NCI-H2029 (cell line): Measurements from ENCODE around the gene TENM4.
"Not testable (repeated sequence)": the region's sequence is repeated elsewhere in the genome, so short reads cannot be mapped to it uniquely, and the experiment has no call there.

Experiments used
- DNase-seq: peaks from one replicate; lab custom pipeline; 2025; lab: John Stamatoyannopoulos, UW

TENM4 gene

GRCh38 chr11:78841456-78842060 is 599.3 kb downstream of the TENM4 start:
- DNase-seq: no peak

DNA sequence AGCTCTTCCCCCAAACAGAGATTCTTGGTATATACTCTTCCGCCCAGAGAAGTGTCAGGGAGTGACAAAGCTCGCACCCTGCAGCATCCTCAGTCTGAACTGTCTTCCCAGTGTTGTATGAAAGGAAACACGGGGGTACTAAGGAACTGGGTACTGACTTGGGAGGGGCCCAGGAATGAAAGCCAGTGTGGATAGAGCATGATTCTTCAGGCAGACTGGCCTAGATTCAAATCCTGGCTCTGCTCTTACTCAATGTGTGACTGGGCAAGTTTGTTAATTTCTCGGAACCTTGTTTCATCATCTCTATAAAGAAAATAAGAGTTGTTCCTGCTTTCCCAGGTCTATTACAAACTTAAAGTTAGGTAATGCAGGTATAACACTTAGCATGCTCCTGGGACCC is 600.2 kb downstream of the TENM4 start:
- DNase-seq: no peak

GRCh38 chr11:78840200-78840599 is 600.6 kb downstream of the TENM4 start:
- no peak for DNase-seq

GRCh38 chr11:78838417-78838816 is 602.4 kb downstream of the TENM4 start:
- peak; percentile 13 for DNase-seq

DNA sequence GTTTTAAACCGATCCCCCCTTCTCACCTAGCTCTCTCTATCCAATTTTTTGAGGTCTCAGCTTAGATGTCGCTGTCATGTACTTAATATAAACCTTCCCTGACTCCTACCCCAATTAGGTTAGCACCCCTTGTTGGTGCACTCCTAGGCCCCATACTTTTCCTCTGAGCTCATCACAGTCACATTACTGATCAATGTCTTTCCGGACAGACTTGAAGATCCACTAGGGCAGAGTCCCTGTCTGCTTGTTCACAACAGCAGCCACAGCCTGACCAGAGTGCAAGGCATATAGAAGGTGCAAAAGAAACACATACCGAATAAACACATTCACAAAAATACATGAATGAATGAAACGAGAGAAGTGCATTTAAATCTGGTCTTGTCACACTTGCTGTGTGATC is 605.2 kb downstream of the TENM4 start:
- no peak for DNase-seq

DNA sequence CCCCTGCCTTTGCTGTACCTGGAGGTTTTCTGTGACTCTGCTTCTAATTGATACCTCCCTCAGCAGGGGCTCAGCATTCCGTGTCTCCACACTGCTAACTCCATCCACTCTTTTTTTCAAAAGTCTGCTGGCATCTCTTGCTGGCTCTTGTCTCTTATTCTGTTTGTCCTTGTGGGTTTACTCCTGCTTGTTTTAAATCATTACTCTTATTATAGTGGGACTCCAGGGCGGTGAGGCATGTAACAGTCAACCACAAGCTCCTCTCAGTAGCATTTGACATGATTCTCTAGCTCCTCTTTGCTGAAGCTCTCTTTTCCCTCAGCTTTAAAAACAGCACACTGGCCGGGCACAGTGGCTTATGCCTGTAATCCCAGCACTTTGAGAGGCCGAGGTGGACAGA is 605.9 kb downstream of the TENM4 start:
- no peak for DNase-seq

- DNase-seq: no peak
Measured at GRCh38 chr11:78833237-78833636, 607.6 kb downstream of the TENM4 start.

- DNase-seq: no peak
Measured at GRCh38 chr11:78832226-78832947, 608.4 kb downstream of the TENM4 start.

DNA sequence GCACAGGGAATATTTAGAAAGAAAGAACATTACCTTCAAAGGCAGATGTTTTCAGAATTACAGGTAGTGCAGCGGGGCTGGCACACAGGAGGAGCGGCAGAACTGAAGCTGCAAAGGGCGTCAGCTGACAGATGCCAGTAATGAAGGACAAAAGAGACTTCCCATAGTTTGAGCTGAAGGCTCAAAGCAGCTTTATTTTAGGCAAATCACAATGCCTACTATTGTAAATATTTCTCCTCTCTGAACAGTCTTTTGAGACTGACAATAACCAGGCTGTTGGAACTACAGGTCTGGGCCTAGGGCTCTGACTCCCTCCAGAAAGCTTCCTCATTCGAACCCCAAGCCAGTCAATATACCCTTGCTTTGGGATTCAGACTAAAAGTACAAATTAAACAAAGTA is 609.3 kb downstream of the TENM4 start:
- DNase-seq: no peak

- DNase-seq: no peak
Measured at GRCh38 chr11:78830277-78830819, 610.5 kb downstream of the TENM4 start.

GRCh38 chr11:78829146-78829545 is 611.7 kb downstream of the TENM4 start:
- DNase-seq: no peak

GRCh38 chr11:78828676-78829075 is 612.2 kb downstream of the TENM4 start:
- no peak for DNase-seq

DNA sequence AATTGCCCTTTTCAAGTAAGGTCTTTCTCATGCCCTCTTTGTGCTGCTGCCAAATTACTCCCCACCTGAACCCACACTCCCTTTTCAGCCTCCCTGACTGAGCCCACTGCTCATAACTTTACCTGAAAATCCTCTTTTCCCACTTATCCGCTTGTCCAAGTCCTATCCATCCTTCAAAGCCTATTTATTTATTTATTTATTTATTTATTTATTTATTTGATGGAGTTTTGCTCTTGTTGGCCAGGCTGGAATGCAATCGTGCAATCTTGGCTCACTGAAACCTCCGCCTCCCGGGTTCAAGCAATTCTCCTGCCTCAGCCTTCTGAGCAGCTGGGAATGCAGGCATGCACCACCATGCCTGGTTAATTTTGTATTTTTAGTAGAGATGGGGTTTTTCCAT is 613.5 kb downstream of the TENM4 start:
- not testable (repeated sequence) for DNase-seq

DNA sequence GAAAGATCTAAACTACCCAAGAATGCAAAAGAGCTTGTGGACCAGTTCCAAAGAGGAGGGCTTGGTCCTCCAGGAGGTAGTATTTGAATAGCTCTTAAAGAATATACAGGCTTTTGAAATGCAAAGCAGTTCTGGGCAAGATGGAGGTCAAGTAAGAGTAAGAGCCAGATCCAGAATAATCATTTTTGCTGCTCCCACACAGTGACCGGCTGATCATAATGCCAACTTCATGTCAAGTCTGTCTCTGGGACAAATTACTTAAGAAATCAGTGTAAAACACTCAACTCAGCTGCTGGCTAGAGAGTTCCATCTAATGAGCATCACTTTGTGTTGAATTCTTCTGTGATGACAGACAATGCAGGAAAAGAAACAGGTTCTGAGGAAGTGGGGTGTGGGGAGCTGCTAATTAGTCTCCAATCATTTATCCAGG is 615.2 kb downstream of the TENM4 start:
- DNase-seq: no peak

GRCh38 chr11:78823588-78823987 is 617.2 kb downstream of the TENM4 start:
- DNase-seq: no peak

DNA sequence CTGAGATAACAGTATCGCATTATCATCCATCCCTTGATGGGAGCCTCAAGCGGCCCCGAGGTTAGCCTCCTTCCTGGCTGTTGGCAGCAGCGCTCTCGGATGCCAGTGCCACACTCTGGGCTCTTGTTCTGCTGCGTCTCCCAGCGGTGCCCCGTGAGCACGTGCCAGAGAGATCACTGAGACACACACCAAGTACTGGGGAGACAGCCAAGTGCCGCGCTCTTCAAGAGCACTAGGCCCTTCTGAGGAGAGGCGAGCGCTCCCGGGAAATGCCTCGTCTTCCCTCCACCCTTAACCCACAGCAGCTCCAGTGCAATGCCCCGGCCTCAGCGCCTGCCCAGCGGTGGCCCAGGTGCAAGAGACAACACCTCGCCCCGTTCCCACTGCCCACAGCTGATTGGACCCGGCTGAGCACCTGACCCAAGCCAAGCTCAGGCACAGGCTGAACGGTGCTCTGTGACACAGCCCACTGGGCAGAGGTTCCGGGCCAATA is 617.9 kb downstream of the TENM4 start:
- DNase-seq: peak; percentile 38

- no peak for DNase-seq
Measured at GRCh38 chr11:78821371-78822306, 619.2 kb downstream of the TENM4 start.

GRCh38 chr11:78820741-78821140 is 620.1 kb downstream of the TENM4 start:
- no peak for DNase-seq

GRCh38 chr11:78818201-78818600 is 622.6 kb downstream of the TENM4 start:
- DNase-seq: no peak

- no peak for DNase-seq
Measured at GRCh38 chr11:78815831-78816230, 625.0 kb downstream of the TENM4 start.

DNA sequence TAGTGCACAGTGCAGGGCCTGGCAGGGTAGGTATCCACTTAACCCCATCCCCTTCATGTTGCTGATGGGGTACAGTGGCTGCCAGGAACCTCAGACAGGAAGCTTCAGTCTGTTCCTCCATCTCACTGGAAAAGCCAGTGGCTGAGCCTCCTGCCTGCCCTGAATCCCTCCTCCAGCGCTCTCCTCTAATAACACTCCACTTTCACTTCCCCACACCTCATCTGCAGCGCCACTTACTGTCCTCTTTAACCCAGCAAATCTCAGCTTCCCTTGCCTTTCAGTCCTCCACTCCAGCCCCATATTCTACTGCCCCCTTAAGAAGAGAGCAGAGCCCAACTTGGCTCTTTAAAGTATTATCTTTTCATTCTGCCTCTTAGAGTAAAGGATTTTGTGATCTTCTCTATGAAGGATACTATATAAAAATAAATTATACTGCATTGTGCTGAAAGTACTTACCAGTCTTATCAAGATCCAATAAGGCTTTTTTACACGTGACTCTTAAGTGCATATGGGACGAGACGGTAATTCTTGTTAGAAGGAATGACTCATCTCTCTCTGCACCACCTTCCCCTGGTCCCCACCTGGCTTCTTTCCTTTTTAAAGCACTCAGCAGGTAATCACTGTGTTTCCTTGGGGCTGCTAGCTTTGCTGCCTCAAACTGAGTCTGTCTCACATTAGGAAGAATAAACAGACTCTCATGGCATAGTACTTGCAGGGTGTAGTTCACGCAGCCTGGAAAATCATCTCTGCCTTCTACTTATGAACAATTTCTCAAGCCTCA is 628.1 kb downstream of the TENM4 start:
- no peak for DNase-seq
